ENCODE results near the gene MYO18B. TPM values are rescaled to one million over a fixed set of nuclear protein-coding genes. Genes with fewer than 3 reads are reported as not detected.

The MYO18B gene
- total and polyA plus RNA-seq, 9 donors, result 0.02 to 0.23 (median 0.10) TPM; not detected in 5

DNA sequence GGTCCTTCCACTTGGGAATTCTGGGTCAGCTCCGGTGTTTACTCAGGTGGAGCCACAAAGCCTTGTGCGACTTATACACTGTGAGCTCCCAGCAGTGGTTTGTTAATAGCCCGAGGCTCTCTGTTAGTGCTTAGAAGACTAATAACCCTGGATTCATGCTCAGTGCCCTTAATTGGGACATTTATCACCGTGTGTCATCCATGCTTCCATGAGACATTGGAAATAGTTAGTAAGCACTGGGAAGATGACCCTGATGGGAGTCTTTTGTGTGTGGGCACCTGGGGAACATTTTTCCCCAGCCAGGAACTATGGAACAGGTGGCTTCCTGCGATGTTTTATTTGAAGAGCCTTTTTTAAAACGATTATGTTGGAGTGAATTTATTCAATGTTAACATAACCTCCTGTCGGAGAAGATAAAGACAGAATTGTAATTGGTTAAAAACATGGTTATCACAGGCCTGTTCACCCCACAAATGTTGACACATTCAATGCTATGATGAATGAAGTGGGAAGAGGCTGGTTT, 188.9 kb downstream of the MYO18B start:
- Histone ChIP-seq H3K4me1 (ENCODE audit: insufficient read depth) (no peaks in the 10 kb centered on the region), H3K27me3 (no peaks in the 10 kb centered on the region), H3K9me3 (no peaks in the 10 kb centered on the region), H3K27ac (no peak overlapping the region), H3K36me3 (no peaks in the 10 kb centered on the region), H3K4me3 (no peak overlapping the region)
- intact Hi-C loops (cut with DNase I), result no loop called here
- 34 to 47% (median 35%) methylated on average over 7 of the region's 7 CpGs for WGBS, 3 donors
- no peak for DNase-seq
- TF ChIP-seq EP300 (IDR thresholded peaks at IDR 0.05) (no peak), CTCF (IDR thresholded peaks at IDR 0.05) (no peak), POLR2A (IDR thresholded peaks at IDR 0.05) (no peak)

DNA sequence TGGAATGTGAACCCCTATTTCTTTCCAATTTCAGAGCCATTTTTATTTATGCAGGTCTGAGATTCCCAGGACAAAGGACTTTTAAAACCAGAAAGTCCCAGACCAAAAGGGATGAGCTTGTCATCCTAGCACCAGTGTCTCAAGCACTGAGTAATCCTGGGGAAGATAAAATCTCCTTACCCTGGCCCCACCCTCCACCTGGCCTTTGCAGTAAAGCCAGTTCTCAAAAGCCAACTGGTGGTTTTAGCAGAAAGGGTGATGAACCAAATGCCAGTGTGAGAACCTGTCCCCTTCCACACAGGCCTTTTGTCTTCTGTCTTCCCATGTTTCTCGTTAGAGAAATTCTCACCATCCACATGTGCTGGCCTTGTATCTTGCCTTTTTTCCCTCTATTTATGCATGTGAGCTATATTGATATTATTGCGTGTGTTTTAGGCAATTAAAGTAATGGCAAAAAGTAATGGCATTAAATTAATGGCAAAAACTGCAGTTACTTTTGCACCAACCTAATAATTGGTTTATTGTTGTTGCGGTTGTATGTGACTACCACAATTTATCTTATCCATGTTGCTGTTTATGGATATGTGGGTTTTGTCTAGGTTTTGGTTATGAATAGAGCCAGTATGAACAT, 191.3 kb downstream of the MYO18B start:
- intact Hi-C loops (cut with DNase I), result no loop called here
- no peak overlapping the region for H3K27ac ChIP-seq
- H3K9me3 ChIP-seq, result no peaks in the 10 kb centered on the region
- no peaks in the 10 kb centered on the region for H3K36me3 ChIP-seq
- TF ChIP-seq CTCF (IDR thresholded peaks at IDR 0.05) (no peak), POLR2A (IDR thresholded peaks at IDR 0.05) (no peak), EP300 (IDR thresholded peaks at IDR 0.05) (no peak)
- no peaks in the 10 kb centered on the region for H3K27me3 ChIP-seq
- H3K4me3 ChIP-seq, result no peak overlapping the region
- DNase-seq, result no peak
- H3K4me1 ChIP-seq (ENCODE audit: insufficient read depth), result no peaks in the 10 kb centered on the region
- WGBS, 3 donors, result 71 to 75% (median 72%) methylated on average over 3 of the region's 3 CpGs

GRCh38 chr22:25935266-25936058, 193.5 kb downstream of the MYO18B start:
- no peaks in the 10 kb centered on the region for H3K27me3 ChIP-seq
- no peak for DNase-seq
- 37 to 52% (median 52%) methylated on average over 7 of the region's 7 CpGs for WGBS, 3 donors
- no peaks in the 10 kb centered on the region for H3K36me3 ChIP-seq
- H3K4me1 ChIP-seq (ENCODE audit: insufficient read depth), result no peaks in the 10 kb centered on the region
- H3K9me3 ChIP-seq, result no peaks in the 10 kb centered on the region
- H3K27ac ChIP-seq, result no peak overlapping the region
- TF ChIP-seq CTCF (IDR thresholded peaks at IDR 0.05) (no peak), EP300 (IDR thresholded peaks at IDR 0.05) (no peak), POLR2A (IDR thresholded peaks at IDR 0.05) (no peak)
- no peak overlapping the region for H3K4me3 ChIP-seq
- intact Hi-C loops (cut with DNase I), result no loop called here

GRCh38 chr22:25938151-25938550, 196.2 kb downstream of the MYO18B start:
- DNase-seq, result no peak
- WGBS, 3 donors, result 69 to 91% (median 84%) methylated on average over 1 of the region's 1 CpG
- intact Hi-C loops (cut with DNase I), result no loop called here
- Histone ChIP-seq H3K27me3 (no peaks in the 10 kb centered on the region), H3K36me3 (no peaks in the 10 kb centered on the region), H3K4me3 (no peak overlapping the region), H3K4me1 (ENCODE audit: insufficient read depth) (no peaks in the 10 kb centered on the region), H3K27ac (no peak overlapping the region), H3K9me3 (no peaks in the 10 kb centered on the region)
- TF ChIP-seq CTCF (IDR thresholded peaks at IDR 0.05), result no peak
- TF ChIP-seq POLR2A (IDR thresholded peaks at IDR 0.05), result no peak
- no peak for TF ChIP-seq EP300 (IDR thresholded peaks at IDR 0.05)

All from ovary (tissue), 9 donors.